Fibroblast of the aortic adventitia (primary cell): ENCODE data around the gene CACNA2D3. TPM values are rescaled to one million over a fixed set of nuclear protein-coding genes. Genes with fewer than 3 reads are reported as not detected.
"Not testable (repeated sequence)": the region's sequence is repeated elsewhere in the genome, so short reads cannot be mapped to it uniquely, and the experiment has no call there.

Experiments used
- DNase-seq: peaks from one replicate; pipeline ENCODE4 v3.0.0-alpha.2; 2010; ENCODE audit warnings: low read depth
- H3K4me3 ChIP-seq: 2 replicates; pipeline ENCODE4 v1.5.1; 2011; ENCODE audit warnings: low read depth, mild to moderate bottlenecking, control low read depth, low read length, moderate library complexity
- total RNA-seq: library from RNA; depleted of rRNA; stranded (reverse); fragments of >200 nt; gene quantifications from 2 replicates; pipeline ENCODE4 v1.2.3, GENCODE V29; 2012; ENCODE audit warnings: low replicate concordance
- TF ChIP-seq, protein P1 (sequence below): IDR thresholded peaks from 2 replicates; pipeline ENCODE4 v1.5.1; 2011; ENCODE audit warnings: mild to moderate bottlenecking, low read length, control low read depth, inconsistent platforms; ENCODE audit not compliant: insufficient read depth

The CACNA2D3 gene
- total RNA-seq, 1 donor, result 0.45 TPM

DNA sequence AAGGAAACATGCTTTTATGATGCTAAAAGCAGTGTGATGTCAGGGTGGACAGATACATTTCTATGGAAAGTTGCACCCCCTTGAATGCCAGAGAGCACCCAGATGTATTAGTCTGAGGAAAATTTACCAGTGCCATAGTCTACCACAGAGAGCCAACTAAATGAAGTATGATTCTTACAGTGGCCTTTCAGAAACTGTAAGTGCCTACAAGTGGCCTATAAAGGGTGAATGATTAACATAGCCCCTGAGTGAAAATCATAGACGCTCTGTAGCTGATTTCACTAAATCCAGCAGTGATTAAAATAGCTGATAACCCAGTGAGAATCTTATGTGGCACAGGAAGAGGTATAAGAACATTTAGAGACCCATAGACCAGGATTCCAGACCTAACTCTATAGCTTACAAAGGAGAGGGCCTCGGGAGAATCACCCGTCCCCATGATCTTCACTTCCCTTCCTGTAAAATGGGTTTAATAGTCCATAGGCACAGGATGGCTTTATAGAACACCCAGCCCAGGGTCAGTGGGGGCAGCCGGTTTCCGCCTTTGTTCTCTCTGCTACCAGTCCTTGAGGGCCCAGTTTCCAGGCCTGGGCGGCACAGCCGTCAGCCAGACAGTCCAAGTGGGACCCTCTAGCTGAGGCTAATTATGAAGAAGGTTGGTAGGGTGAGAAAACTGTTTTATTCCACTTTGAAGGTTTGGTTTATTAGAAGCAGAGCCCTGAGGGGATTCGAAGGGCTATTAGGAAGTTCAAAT, 35.5 kb upstream of the CACNA2D3 start:
- TF ChIP-seq, protein P1, sequence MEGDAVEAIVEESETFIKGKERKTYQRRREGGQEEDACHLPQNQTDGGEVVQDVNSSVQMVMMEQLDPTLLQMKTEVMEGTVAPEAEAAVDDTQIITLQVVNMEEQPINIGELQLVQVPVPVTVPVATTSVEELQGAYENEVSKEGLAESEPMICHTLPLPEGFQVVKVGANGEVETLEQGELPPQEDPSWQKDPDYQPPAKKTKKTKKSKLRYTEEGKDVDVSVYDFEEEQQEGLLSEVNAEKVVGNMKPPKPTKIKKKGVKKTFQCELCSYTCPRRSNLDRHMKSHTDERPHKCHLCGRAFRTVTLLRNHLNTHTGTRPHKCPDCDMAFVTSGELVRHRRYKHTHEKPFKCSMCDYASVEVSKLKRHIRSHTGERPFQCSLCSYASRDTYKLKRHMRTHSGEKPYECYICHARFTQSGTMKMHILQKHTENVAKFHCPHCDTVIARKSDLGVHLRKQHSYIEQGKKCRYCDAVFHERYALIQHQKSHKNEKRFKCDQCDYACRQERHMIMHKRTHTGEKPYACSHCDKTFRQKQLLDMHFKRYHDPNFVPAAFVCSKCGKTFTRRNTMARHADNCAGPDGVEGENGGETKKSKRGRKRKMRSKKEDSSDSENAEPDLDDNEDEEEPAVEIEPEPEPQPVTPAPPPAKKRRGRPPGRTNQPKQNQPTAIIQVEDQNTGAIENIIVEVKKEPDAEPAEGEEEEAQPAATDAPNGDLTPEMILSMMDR, result no peak
- DNase-seq, result no peak
- H3K4me3 ChIP-seq, result no peak overlapping the region

DNA sequence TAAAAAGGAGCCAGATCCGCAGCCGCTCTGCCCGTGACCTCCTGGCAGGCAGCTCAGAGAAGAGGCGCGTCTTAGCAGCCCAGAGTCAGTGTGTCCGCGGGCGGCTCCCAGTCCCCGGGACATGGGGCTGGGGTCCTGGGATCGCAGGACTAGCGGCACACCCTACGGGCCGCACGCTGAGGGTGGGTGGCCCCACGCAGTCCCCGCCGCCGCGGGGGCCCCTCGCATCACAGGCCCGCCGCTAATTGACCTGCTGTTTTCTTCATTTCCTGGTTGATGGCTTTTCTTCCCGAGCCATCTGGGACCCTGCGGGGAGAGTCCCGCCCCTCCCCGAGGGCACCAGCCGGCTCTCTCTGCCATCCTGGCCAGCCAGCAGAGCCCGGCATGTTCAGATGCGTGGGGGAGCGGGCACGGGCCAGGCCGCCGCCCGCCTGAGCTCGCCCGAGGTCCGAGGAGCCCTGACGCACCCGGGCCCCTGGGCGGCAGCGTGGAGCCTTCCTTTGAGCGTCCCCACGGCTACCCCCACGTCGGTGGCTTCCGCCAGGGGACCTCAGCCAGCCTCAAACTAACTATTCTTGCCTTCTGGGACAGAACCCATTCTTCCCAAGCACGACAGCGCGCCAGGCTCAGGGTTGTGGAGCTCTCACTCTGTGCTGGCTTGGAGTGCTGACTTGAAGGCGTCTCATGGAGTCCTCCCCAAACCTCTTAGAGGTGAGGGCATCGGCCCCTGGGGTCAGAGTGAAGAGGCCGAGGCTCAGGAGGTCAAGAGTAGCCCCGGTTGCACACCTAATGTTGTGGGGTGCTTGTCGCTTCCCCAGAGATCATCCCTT, 34.6 kb upstream of the CACNA2D3 start:
- H3K4me3 ChIP-seq, result no peak overlapping the region
- no peak for DNase-seq

DNA sequence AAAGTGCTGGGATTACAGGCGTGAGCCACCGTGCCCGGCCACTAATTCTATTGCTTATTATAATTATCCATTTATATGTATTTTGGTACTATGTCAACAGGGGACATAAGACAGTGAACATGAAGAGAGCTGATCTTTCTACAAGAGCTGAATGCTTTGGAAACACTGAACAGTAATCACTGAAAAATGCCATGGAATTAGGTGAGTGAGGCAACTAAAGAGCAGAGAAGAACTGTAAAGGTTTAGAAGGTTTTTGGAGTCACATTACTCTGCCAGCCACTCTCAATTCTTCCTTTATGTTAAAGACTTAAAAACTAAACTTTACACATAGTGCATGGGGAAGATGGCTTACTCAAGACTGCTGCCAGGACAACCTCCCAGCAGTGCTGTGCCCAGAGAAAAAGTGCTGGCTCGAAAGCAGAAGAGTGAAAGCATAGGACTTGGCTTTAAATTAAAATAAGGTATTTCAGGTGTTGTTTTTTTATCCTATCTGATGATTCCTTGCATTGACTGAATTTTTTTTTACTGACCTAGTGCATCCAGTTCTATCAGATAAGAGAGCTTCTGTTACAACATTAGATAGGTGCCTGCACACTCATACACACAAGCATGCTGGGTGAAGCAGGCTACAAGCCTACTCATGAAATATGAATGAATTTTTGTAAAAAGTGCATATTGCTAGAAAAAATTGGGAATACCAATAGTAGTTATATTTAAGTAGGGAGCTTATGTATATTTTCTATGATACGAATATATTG, 28.7 kb upstream of the CACNA2D3 start:
- TF ChIP-seq, protein P1, result no peak
- DNase-seq, result no peak
- no peak overlapping the region for H3K4me3 ChIP-seq

More for the DNA sequence above, 34.6 kb upstream of the CACNA2D3 start:
- TF ChIP-seq, protein P1, result no peak

DNA sequence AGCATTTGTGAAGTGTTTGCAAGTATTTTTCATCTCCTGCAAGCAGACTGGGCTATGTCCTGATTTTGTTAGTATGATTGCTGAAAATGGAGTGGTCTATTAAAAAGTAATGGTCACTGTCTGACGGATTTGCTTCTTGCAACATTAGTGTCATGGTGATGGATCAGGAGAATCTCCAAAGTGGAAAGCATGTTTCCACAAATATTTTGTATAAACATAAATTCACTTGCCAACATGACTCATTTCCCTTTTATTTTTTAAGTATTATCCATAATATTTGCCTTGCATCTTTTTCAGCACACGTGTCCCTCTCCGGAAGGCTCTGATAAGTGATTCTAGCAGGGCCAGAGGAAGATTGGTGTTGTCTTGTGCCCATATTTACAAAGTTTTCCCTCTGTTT, 27.4 kb upstream of the CACNA2D3 start:
- TF ChIP-seq, protein P1, result no peak
- DNase-seq, result no peak
- H3K4me3 ChIP-seq, result no peak overlapping the region

DNA sequence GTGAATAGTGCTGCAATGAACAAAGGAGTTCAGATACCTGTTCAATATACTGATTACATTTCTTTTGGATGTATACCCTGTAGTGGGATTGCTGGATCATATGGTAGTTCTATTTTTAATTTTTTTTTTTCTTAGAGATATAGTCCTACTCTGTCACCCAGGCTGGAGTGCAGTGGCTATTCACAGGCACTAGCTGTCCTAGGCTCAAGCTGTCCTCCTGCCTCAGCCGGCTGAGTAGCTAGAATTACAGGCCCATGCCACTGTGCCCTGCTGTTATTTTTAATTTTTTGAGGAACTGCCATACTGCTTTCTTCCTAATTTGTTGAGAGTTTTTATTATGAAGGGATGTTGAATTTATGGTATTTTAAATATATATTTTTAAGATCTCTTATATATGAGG, 23.0 kb upstream of the CACNA2D3 start:
- no peak overlapping the region for H3K4me3 ChIP-seq
- TF ChIP-seq, protein P1, result no peak
- no peak for DNase-seq

DNA sequence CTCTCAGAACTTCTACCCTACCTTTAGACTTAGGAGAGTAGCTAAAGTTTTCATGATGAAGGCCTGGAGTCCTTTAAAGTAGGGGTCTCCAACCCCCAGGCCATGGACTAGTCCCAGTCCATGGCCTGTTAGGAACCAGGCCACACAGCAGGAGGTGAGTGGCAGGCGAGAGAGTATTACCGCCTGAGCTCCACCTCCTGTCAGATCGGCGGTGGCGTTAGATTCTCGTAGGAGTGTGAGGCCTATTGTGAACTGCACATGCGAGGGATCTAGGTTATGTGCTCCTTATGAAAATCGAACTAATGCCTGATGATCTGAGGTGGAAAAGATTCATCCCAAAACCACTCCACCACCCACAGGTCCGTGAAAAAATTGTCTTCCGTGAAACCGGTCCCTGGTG, 18.3 kb upstream of the CACNA2D3 start:
- TF ChIP-seq, protein P1, result no peak
- H3K4me3 ChIP-seq, result no peak overlapping the region
- DNase-seq, result no peak

DNA sequence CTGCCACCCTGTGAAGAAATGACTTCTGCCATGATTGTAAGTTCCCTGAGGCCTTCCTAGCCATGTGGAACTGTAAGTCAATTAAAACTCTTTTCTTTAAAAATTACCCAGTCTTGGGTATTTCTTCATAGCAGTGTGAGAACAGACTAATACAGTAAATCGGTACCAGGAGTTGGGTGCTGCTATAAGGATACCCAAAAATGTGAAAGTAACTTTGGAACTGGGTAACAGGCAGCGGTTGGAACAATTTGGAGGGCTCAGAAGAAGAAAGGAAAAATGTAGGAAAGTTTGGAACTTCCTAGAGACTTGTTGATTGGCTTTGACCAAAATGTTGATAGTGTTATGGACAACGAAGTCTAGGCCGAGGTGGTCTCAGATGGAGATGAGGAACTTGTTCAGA, 6.2 kb upstream of the CACNA2D3 start:
- H3K4me3 ChIP-seq, result not testable (repeated sequence)

More for the DNA sequence above, 6.2 kb upstream of the CACNA2D3 start:
- DNase-seq, result not testable (repeated sequence)
